Spleen (tissue), 11 donors: ENCODE results near the gene PLXNA2. TPM values are rescaled to one million over a fixed set of nuclear protein-coding genes. Genes with fewer than 3 reads are reported as not detected.

Experiments
- DNase-seq: peaks from one replicate; pipeline ENCODE4 v3.0.0-alpha.2; 2020
- H3K27ac ChIP-seq, 8 donors: fragments of 200-600 bp; sonication (generic) in 7 of 8; 1 replicate in 4 of 8; 2 replicates in 4 of 8; pipeline versions ENCODE4 v1.5.0 to v1.8.0; 2016 to 2021; ENCODE audit warnings: inconsistent platforms in 4 of 8, mild to moderate bottlenecking in 4 of 8, moderate library complexity in 1 of 8
- H3K27me3 ChIP-seq, 7 donors: fragments of 200-600 bp; sonication (generic) in 6 of 7; replicated peaks in 1 of 7; 1 replicate in 4 of 7; 2 replicates in 3 of 7; pipeline versions ENCODE4 v1.5.0 to v1.8.0; 2016 to 2021; ENCODE audit warnings: inconsistent platforms in 3 of 7, mild to moderate bottlenecking in 1 of 7
- H3K36me3 ChIP-seq, 6 donors: fragments of 200-600 bp; sonication (generic) in 5 of 6; 1 replicate in 4 of 6; 2 replicates in 2 of 6; pipeline versions ENCODE4 v1.5.0 to v1.8.0; 2016 to 2021; ENCODE audit warnings: inconsistent platforms in 2 of 6
- H3K4me1 ChIP-seq, 6 donors: fragments of 200-600 bp; sonication (generic) in 5 of 6; 1 replicate in 3 of 6; 2 replicates in 3 of 6; pipeline versions ENCODE4 v1.5.0 to v1.8.0; 2016 to 2021; ENCODE audit warnings: inconsistent platforms in 3 of 6
- H3K4me3 ChIP-seq, 8 donors: fragments of 200-600 bp; sonication (generic) in 7 of 8; 1 replicate in 4 of 8; 2 replicates in 4 of 8; pipeline versions ENCODE4 v1.5.0 to v1.8.0; 2016 to 2021; ENCODE audit warnings: inconsistent platforms in 4 of 8, mild to moderate bottlenecking in 4 of 8, moderate library complexity in 2 of 8
- H3K9me3 ChIP-seq, 8 donors: fragments of 200-600 bp; sonication (generic) in 7 of 8; 1 replicate in 4 of 8; 2 replicates in 4 of 8; pipeline versions ENCODE4 v1.5.0 to v1.8.0; 2016 to 2021; ENCODE audit warnings: inconsistent platforms in 4 of 8
- CTCF ChIP-seq, 11 experiments: fragments of 200-600 bp in 7 of 11; fragments of 450-650 bp in 4 of 11; sonication (generic) in 4 of 11; IDR thresholded peaks in 8 of 11; conservative IDR thresholded peaks in 3 of 11; 1 replicate in 7 of 11; 2 replicates in 4 of 11; pipeline versions ENCODE4 v1.4.0 to v1.8.0; 2016 to 2021; ENCODE audit warnings: antibody characterized with exemption in 11 of 11, inconsistent platforms in 4 of 11, mild to moderate bottlenecking in 1 of 11
- POLR2A ChIP-seq, 3 donors: fragments of 450-650 bp; IDR thresholded peaks; one replicate each; pipeline ENCODE4 v1.5.1; 2017; ENCODE audit warnings: antibody characterized with exemption in 3 of 3, mild to moderate bottlenecking in 1 of 3
- POLR2AphosphoS5 ChIP-seq, 3 donors: sonication (generic); formaldehyde crosslinking; IDR thresholded peaks; one replicate each; pipeline ENCODE4 v1.5.1; 2017; ENCODE audit warnings: antibody characterized with exemption in 3 of 3
- WGBS, 5 donors: extraction: QIAGEN DNeasy Blood & Tissue Kit in 3 of 5; methylation state at CpG; one replicate each; pipeline versions ENCODE4 v1.1.5 to v1.1.7; 2013 to 2018; 5-methylcytosine and 5-hydroxymethylcytosine counted together
- intact Hi-C: fragments of 100-400 bp; cut with DNase I; formaldehyde crosslinking; loops from one replicate; pipeline ENCODE4 v1.15.0; 2023; ENCODE audit warnings: low total_unique reads
- polyA plus RNA-seq, 3 donors: library from polyadenylated mRNA; stranded (reverse); fragments of 200-250 nt; gene quantifications; one replicate each; pipeline ENCODE4 v1.2.1, GENCODE V29; 2013
- total RNA-seq, 7 donors: library from RNA; depleted of rRNA in 3 of 7; stranded (reverse); fragments of >200 nt in 3 of 7; fragmentation: NEBNext Ultra II Directional in 4 of 7; extraction: Animal tissue kit (Norgen Biotek cat#: 25700) in 4 of 7; gene quantifications; one replicate each; pipeline versions ENCODE4 v1.1.0 to v1.2.1, GENCODE V29; 2016 to 2021
- donor health status: healthy with polysubstance abuse.
- donor health status: DM: no; HTN: no; CAD: no; lungs with moderate emphysema.
- donor health status: DM: no; HTN: no; CAD: no.
- donor health status: Bipolar disorder and iron deficiency.
- donor health status: healthy.
- donor health status: DM: no; HTN: no; CAD: no.
- donor health status: DM: yes; HTN: yes; CAD: no.

Gene PLXNA2
- total and polyA plus RNA-seq, 10 donors: 0.93 to 16.9 (median 7.0) TPM

GRCh38 chr1:208015255-208015654 is 228.9 kb downstream of the PLXNA2 start:
- H3K4me1 ChIP-seq: no peaks in the 10 kb centered on the region
- H3K9me3 ChIP-seq: no peaks in the 10 kb centered on the region
- no peak overlapping the region for H3K4me3 ChIP-seq
- peaks cover 0 to 8% (median 0%) of the 10 kb centered on the region in 7 donors for H3K27me3 ChIP-seq
- no peaks in the 10 kb centered on the region for H3K36me3 ChIP-seq
- 72 to 82% (median 79%) methylated on average over 6 of the region's 6 CpGs for WGBS, 5 donors
- intact Hi-C loops: loop anchor here (5.0 kb wide), 1 partner anchor 77 kb away; no protein-coding TSS in a partner anchor
- DNase-seq: no peak
- TF ChIP-seq CTCF (IDR thresholded peaks at IDR 0.05 in 8 of 11, conservative IDR thresholded peaks at IDR 0.05 in 3 of 11): no peak
- TF ChIP-seq POLR2AphosphoS5 (IDR thresholded peaks at IDR 0.05): no peak
- TF ChIP-seq POLR2A (IDR thresholded peaks at IDR 0.05): no peak
- H3K27ac ChIP-seq: no peak overlapping the region

GRCh38 chr1:208013210-208013609 is 231.0 kb downstream of the PLXNA2 start:
- no peak overlapping the region for H3K27ac ChIP-seq
- no peak for TF ChIP-seq POLR2A (IDR thresholded peaks at IDR 0.05)
- no peak for TF ChIP-seq CTCF (IDR thresholded peaks at IDR 0.05 in 8 of 11, conservative IDR thresholded peaks at IDR 0.05 in 3 of 11)
- no peak for TF ChIP-seq POLR2AphosphoS5 (IDR thresholded peaks at IDR 0.05)
- H3K4me3 ChIP-seq: no peak overlapping the region
- H3K27me3 ChIP-seq: peaks cover 0 to 8% (median 0%) of the 10 kb centered on the region in 7 donors
- no peaks in the 10 kb centered on the region for H3K4me1 ChIP-seq
- no peaks in the 10 kb centered on the region for H3K36me3 ChIP-seq
- no peak for DNase-seq
- H3K9me3 ChIP-seq: no peaks in the 10 kb centered on the region
- intact Hi-C loops: no loop called here
- 76 to 94% (median 82%) methylated on average over 2 of the region's 2 CpGs for WGBS, 5 donors

- no peak for DNase-seq
- WGBS, 5 donors: 41 to 49% (median 47%) methylated on average over 2 of the region's 2 CpGs
- no peak overlapping the region for H3K27ac ChIP-seq
- no peak for TF ChIP-seq POLR2AphosphoS5 (IDR thresholded peaks at IDR 0.05)
- no peak for TF ChIP-seq CTCF (IDR thresholded peaks at IDR 0.05 in 8 of 11, conservative IDR thresholded peaks at IDR 0.05 in 3 of 11)
- H3K4me3 ChIP-seq: no peak overlapping the region
- peaks cover 0 to 8% (median 0%) of the 10 kb centered on the region in 7 donors for H3K27me3 ChIP-seq
- H3K4me1 ChIP-seq: no peaks in the 10 kb centered on the region
- H3K36me3 ChIP-seq: no peaks in the 10 kb centered on the region
- no peaks in the 10 kb centered on the region for H3K9me3 ChIP-seq
- intact Hi-C loops: no loop called here
Observed at GRCh38 chr1:208012721-208013120, 231.5 kb downstream of the PLXNA2 start.

GRCh38 chr1:208010487-208011071 is 233.6 kb downstream of the PLXNA2 start:
- no peak overlapping the region for H3K27ac ChIP-seq
- no peaks in the 10 kb centered on the region for H3K9me3 ChIP-seq
- no peaks in the 10 kb centered on the region for H3K36me3 ChIP-seq
- DNase-seq: no peak
- intact Hi-C loops: no loop called here
- H3K4me1 ChIP-seq: no peaks in the 10 kb centered on the region
- H3K4me3 ChIP-seq: no peak overlapping the region
- WGBS, 5 donors: 66 to 82% (median 76%) methylated on average over 4 of the region's 4 CpGs
- TF ChIP-seq POLR2A (IDR thresholded peaks at IDR 0.05) (no peak), POLR2AphosphoS5 (IDR thresholded peaks at IDR 0.05) (no peak), CTCF (IDR thresholded peaks at IDR 0.05 in 8 of 11, conservative IDR thresholded peaks at IDR 0.05 in 3 of 11) (no peak)
- H3K27me3 ChIP-seq: no peaks in the 10 kb centered on the region
